ENCODE data around the gene CARD18. TPM values are rescaled to one million over a fixed set of nuclear protein-coding genes. Genes with fewer than 3 reads are reported as not detected.

The CARD18 gene
- total RNA-seq, 1 donor from 2014 or later = not detected

DNA sequence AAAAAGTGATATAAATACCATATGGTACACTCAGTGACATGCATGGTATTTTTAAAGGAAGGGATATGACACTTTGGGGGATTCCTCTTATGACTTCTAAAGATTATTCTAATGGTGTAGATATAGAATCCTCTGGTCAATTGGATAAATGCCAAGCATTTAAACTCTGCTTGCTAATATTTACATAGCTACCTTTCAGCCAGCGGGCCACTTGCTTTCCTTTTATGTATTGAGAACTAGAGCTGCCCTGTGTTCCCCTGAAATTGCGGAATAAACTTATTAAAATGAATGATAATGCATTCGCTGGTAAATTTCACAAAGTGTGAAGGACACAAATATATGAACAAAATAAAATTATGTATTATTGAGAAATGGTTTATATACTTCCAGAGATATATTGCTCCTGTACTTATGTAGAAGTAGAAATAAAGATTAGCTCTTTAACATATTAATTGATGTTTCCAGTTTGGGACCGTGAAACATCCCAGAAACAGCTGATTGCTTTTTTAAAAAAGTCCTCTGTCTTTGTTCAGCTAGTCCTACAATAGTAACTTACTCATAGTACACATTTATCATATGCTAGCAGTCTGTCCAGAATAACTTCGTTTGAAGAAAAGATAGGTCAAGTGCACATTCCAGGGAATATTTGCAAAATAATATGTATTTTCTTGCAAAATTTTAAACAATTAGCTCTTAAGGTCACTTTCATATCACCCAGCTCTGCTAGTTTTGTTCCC is 40.1 kb upstream of the CARD18 start:
- Mint-ChIP-seq H3K27me3 (no peaks in the 10 kb centered on the region), H3K4me3 (no peak overlapping the region), H3K4me1 (ENCODE audit: unreplicated experiment) (no peaks in the 10 kb centered on the region), H3K27ac (no peak overlapping the region), H3K36me3 (no peaks in the 10 kb centered on the region), H3K9me3 (peaks cover 4% of the 10 kb centered on the region)
- TF ChIP-seq, protein P1, sequence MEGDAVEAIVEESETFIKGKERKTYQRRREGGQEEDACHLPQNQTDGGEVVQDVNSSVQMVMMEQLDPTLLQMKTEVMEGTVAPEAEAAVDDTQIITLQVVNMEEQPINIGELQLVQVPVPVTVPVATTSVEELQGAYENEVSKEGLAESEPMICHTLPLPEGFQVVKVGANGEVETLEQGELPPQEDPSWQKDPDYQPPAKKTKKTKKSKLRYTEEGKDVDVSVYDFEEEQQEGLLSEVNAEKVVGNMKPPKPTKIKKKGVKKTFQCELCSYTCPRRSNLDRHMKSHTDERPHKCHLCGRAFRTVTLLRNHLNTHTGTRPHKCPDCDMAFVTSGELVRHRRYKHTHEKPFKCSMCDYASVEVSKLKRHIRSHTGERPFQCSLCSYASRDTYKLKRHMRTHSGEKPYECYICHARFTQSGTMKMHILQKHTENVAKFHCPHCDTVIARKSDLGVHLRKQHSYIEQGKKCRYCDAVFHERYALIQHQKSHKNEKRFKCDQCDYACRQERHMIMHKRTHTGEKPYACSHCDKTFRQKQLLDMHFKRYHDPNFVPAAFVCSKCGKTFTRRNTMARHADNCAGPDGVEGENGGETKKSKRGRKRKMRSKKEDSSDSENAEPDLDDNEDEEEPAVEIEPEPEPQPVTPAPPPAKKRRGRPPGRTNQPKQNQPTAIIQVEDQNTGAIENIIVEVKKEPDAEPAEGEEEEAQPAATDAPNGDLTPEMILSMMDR (conservative IDR thresholded peaks at IDR 0.05) = no peak
- no peak for DNase-seq (ENCODE audit: extremely low spot score, unreplicated experiment)

DNA sequence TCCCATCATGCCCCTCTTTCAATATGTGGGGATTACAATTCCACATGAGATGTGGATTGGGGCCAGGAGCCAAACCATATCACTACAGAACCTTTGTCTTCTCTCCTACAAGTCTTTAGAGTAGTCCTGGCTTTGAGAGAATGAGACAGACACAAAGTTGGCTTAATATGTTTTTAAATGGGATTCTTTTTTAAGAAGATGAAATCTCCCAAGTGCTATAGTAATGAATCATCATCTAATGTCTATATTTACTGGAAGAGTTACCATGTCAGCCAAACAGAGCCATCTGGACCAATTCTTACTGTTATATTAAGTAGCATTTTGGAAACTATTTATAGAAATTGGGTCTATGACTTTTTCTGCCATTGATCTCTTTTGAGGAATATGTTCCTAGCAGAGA is 38.1 kb upstream of the CARD18 start:
- Mint-ChIP-seq H3K9me3 (peaks cover 4% of the 10 kb centered on the region), H3K27me3 (no peaks in the 10 kb centered on the region), H3K36me3 (no peaks in the 10 kb centered on the region), H3K4me1 (ENCODE audit: unreplicated experiment) (no peaks in the 10 kb centered on the region), H3K4me3 (no peak overlapping the region), H3K27ac (no peak overlapping the region)
- DNase-seq (ENCODE audit: extremely low spot score, unreplicated experiment) = no peak
- TF ChIP-seq, protein P1 (conservative IDR thresholded peaks at IDR 0.05) = no peak

DNA sequence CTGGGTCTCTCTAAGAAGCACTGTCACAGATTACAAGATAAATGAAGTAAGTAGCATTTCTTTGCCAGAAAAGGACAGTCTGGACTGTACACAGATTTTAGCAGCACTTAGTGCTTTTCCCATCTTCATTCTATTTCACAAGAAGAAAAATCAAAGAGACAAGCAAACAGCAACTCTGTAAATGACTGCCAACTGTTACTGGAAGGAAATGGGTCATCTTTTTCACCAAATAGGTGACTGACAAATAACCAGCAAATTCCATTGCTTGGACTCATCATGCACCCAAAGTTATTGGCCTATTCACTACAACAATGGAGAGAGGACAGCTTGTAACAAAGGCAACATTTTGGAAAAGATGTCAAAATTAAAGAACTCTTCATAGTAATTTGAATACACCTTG is 28.9 kb upstream of the CARD18 start:
- Mint-ChIP-seq H3K27ac (no peak overlapping the region), H3K27me3 (no peaks in the 10 kb centered on the region), H3K36me3 (no peaks in the 10 kb centered on the region), H3K9me3 (peaks cover 10% of the 10 kb centered on the region), H3K4me1 (ENCODE audit: unreplicated experiment) (no peaks in the 10 kb centered on the region), H3K4me3 (no peak overlapping the region)
- TF ChIP-seq, protein P1 (conservative IDR thresholded peaks at IDR 0.05) = no peak
- DNase-seq (ENCODE audit: extremely low spot score, unreplicated experiment) = no peak

DNA sequence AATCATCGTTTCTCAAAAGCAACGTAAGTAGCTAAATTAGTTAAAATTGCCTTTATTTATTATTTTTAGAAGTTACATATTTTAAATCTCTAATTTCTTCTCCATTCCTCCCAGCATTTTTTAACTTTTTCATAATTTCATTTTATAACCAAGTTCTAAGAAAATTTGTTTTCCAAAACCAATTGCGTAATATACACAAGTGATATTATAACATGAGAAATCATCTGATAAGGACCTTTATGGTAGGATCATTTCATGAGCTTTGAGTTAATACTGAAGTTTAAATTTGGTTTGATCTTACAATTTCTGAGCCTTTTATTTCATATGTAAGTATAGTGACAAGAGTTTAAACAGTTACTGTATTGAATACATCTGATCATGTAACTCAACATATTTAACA is 27.7 kb upstream of the CARD18 start:
- Mint-ChIP-seq H3K27ac (no peak overlapping the region), H3K36me3 (no peaks in the 10 kb centered on the region), H3K4me3 (no peak overlapping the region), H3K4me1 (ENCODE audit: unreplicated experiment) (no peaks in the 10 kb centered on the region), H3K27me3 (no peaks in the 10 kb centered on the region), H3K9me3 (peaks cover 16% of the 10 kb centered on the region)
- TF ChIP-seq, protein P1 (conservative IDR thresholded peaks at IDR 0.05) = no peak
- DNase-seq (ENCODE audit: extremely low spot score, unreplicated experiment) = no peak

DNA sequence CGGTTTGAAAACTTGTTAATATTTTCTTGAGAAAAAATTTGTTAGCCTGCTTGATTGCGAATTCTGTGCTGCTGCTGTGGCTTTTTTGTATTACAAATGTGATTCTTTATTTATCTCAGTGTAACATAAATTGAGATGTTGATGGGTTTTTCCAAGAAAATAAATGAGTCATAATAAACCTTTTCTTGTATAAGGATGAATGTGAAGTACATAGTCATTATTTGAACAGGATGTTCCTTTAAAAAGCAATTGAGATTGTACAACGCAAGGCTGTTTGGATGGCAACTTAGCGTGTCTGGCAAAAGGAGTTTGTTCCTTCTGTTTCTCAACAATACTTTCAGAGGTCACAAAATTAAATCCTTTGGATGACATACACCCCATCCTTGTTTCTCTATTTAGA is 24.6 kb upstream of the CARD18 start:
- Mint-ChIP-seq H3K9me3 (peaks cover 13% of the 10 kb centered on the region), H3K4me3 (no peak overlapping the region), H3K36me3 (no peaks in the 10 kb centered on the region), H3K4me1 (ENCODE audit: unreplicated experiment) (no peaks in the 10 kb centered on the region), H3K27me3 (no peaks in the 10 kb centered on the region), H3K27ac (no peak overlapping the region)
- TF ChIP-seq, protein P1 (conservative IDR thresholded peaks at IDR 0.05) = no peak
- DNase-seq (ENCODE audit: extremely low spot score, unreplicated experiment) = no peak
